CD4-positive, CD25-positive, alpha-beta regulatory T cell (primary cell): Measurements from ENCODE around the gene NOTCH4. TPM values are rescaled to one million over a fixed set of nuclear protein-coding genes. Genes with fewer than 3 reads are reported as not detected.
A peak's percentile ranks its signal among the peaks of the same experiment; 100 is the strongest.
"Not testable (repeated sequence)": the region's sequence is repeated elsewhere in the genome, so short reads cannot be mapped to it uniquely, and the experiment has no call there.

Experiments used
- ATAC-seq, 2 donors: fragments of 150-1000 bp; cut with Tn5 transposase; one replicate each; pipeline ENCODE4 v1.10.0; 2021; ENCODE audit warnings: low read depth in 2 of 2, moderate number of reproducible peaks in 2 of 2, moderate library complexity in 1 of 2
- DNase-seq, 3 donors: peaks; one replicate each; pipeline versions ENCODE4 v3.0.0 to v3.0.0-alpha.2; 2012 to 2022; ENCODE audit warnings: mixed read lengths in 1 of 3
- H3K27ac ChIP-seq: one replicate; pipeline ENCODE4 v1.7.0; 2013; ENCODE audit warnings: mild to moderate bottlenecking, low read length; ENCODE audit not compliant: insufficient read depth, poor library complexity, severe bottlenecking
- H3K27me3 ChIP-seq: one replicate; pipeline ENCODE4 v1.7.0; 2013; ENCODE audit warnings: low read length; ENCODE audit not compliant: control insufficient read depth, insufficient read depth
- H3K36me3 ChIP-seq: one replicate; pipeline ENCODE4 v1.7.0; 2013; ENCODE audit warnings: mild to moderate bottlenecking, low read length, moderate library complexity; ENCODE audit not compliant: control insufficient read depth, insufficient read depth
- H3K4me1 ChIP-seq: 2 replicates; pipeline ENCODE4 v1.7.0; 2013; ENCODE audit warnings: mild to moderate bottlenecking, low read length; ENCODE audit not compliant: insufficient read depth, control insufficient read depth, poor library complexity, severe bottlenecking
- H3K4me3 ChIP-seq: one replicate; pipeline ENCODE4 v1.7.0; 2013; ENCODE audit warnings: low read depth, mild to moderate bottlenecking, low read length, moderate library complexity
- H3K9me3 ChIP-seq, 2 experiments: 1 replicate in 1 of 2; 2 replicates in 1 of 2; pipeline ENCODE4 v1.7.0; 2013; ENCODE audit warnings: low read length in 2 of 2, mild to moderate bottlenecking in 1 of 2, moderate library complexity in 1 of 2; ENCODE audit not compliant: control insufficient read depth in 2 of 2
- H3K27ac Mint-ChIP-seq, 3 donors: one replicate each; pipeline ENCODE4 v1.8.0; 2020 to 2022; ENCODE audit warnings: mild to moderate bottlenecking in 3 of 3, mixed read lengths in 3 of 3, moderate library complexity in 2 of 3
- H3K27me3 Mint-ChIP-seq: one replicate; pipeline ENCODE4 v1.8.0; 2022; ENCODE audit warnings: mild to moderate bottlenecking, mixed read lengths
- H3K36me3 Mint-ChIP-seq: one replicate; pipeline ENCODE4 v1.8.0; 2020; ENCODE audit warnings: mixed read lengths
- H3K4me1 Mint-ChIP-seq, 4 donors: one replicate each; pipeline ENCODE4 v1.8.0; 2020 to 2022; ENCODE audit warnings: mixed read lengths in 4 of 4, mild to moderate bottlenecking in 1 of 4
- H3K4me3 Mint-ChIP-seq, 4 donors: one replicate each; pipeline ENCODE4 v1.8.0; 2020 to 2022; ENCODE audit warnings: mild to moderate bottlenecking in 4 of 4, mixed read lengths in 4 of 4, moderate library complexity in 3 of 4
- H3K9me3 Mint-ChIP-seq, 7 donors: one replicate each; pipeline ENCODE4 v1.8.0; 2020 to 2022; ENCODE audit warnings: mixed read lengths in 7 of 7, mild to moderate bottlenecking in 3 of 7, moderate library complexity in 2 of 7
- polyA plus RNA-seq, 4 donors: library from polyadenylated mRNA; unstranded; fragments of 300-500 nt; fragmentation: Illumina TruSeq; gene quantifications; one replicate each; pipeline ENCODE4 v1.2.3, GENCODE V29; 2021
- total RNA-seq: library from RNA; stranded (reverse); gene quantifications from one replicate; pipeline ENCODE4 v1.2.3, GENCODE V29; 2022

The NOTCH4 gene
- total and polyA plus RNA-seq, 5 donors from 2014 or later: 0.36 to 0.86 (median 0.63) TPM; not detected in 1

DNA sequence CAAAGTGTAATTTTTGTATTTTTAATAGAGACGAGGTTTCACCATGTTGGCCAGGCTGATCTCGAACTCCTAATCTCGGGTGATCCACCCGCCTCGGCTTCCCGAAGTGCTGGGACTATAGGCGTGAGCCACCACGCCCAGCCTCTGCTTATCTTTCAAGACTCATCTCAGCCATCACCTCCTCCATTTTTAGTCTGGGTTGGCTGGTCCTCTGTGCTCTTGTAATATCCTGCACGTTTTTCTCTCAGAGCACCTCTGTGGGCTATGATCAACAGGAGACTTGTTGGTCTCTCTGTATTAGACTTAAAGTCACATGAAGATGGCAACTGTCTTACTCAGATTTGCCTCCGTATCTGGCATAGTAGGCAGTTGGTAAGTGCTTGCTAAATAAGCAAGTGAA, 7.6 kb downstream of the NOTCH4 start:
- no peak overlapping the region for H3K27ac ChIP-seq
- peaks cover 0 to 7% (median 0%) of the 10 kb centered on the region in 4 donors for H3K4me1 Mint-ChIP-seq
- no peaks in the 10 kb centered on the region for H3K4me1 ChIP-seq
- H3K36me3 Mint-ChIP-seq: no peaks in the 10 kb centered on the region
- no peak overlapping the region for H3K27ac Mint-ChIP-seq
- H3K27me3 ChIP-seq: no peaks in the 10 kb centered on the region
- H3K9me3 ChIP-seq: no peaks in the 10 kb centered on the region
- no peaks in the 10 kb centered on the region for H3K9me3 Mint-ChIP-seq
- no peak for ATAC-seq
- H3K4me3 ChIP-seq: no peak overlapping the region
- no peak for DNase-seq
- H3K4me3 Mint-ChIP-seq: no peak overlapping the region
- peaks cover 22% of the 10 kb centered on the region for H3K27me3 Mint-ChIP-seq
- no peaks in the 10 kb centered on the region for H3K36me3 ChIP-seq

DNA sequence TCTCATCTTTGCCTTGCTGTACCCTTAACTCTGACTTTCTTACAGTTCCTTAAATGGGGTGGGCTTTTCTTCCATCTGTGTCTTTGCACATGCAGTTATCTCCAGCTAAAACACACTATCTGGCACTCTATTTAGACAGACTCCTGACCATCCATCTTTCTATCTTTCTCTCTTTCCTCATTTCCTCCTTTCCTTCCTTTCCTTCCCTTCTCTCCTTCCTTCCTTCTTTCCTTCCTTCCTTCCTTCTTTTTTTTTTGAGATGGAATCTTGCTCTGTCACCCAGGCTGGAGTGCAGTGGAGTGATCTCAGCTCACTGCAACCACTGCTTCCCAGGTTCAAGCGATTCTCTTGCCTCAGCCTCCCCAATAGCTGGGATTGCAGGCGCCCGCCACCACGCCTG, 8.2 kb downstream of the NOTCH4 start:
- H3K4me3 Mint-ChIP-seq: no peak overlapping the region
- H3K4me1 Mint-ChIP-seq: peaks cover 0 to 7% (median 0%) of the 10 kb centered on the region in 4 donors
- H3K4me3 ChIP-seq: no peak overlapping the region
- no peak overlapping the region for H3K27ac ChIP-seq
- DNase-seq: no peak
- peak overlapping the region in 1 of 3 donors; percentile 23 for H3K27ac Mint-ChIP-seq
- no peaks in the 10 kb centered on the region for H3K27me3 ChIP-seq
- H3K36me3 ChIP-seq: no peaks in the 10 kb centered on the region
- ATAC-seq: no peak
- H3K4me1 ChIP-seq: no peaks in the 10 kb centered on the region
- H3K36me3 Mint-ChIP-seq: no peaks in the 10 kb centered on the region
- H3K9me3 Mint-ChIP-seq: no peaks in the 10 kb centered on the region
- no peaks in the 10 kb centered on the region for H3K9me3 ChIP-seq
- peaks cover 22% of the 10 kb centered on the region for H3K27me3 Mint-ChIP-seq

DNA sequence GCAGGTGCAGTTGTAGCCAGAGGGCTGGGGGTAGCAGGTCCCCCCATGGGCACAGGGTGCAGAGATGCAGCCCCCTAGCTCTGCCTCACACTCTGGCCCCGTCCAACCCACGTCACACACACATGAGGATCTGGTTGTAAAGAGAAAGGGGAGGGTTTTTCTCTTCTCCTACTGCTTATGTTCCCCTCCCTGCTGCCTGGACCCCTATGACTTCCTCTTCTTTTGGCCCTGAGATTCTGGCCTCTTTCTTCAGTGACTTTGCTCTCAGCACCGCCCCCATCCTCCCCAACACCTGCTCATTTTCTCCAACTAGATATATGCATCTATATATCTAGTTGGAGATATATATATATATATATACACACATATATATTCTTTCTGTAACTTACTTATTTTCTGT, 9.7 kb downstream of the NOTCH4 start:
- H3K36me3 Mint-ChIP-seq: no peaks in the 10 kb centered on the region
- DNase-seq (no peak), ATAC-seq (no peak)
- Histone ChIP-seq H3K4me3 (no peak overlapping the region), H3K9me3 (no peaks in the 10 kb centered on the region), H3K4me1 (no peaks in the 10 kb centered on the region), H3K36me3 (no peaks in the 10 kb centered on the region), H3K27me3 (no peaks in the 10 kb centered on the region), H3K27ac (no peak overlapping the region)
- H3K4me3 Mint-ChIP-seq: no peak overlapping the region
- peaks cover 17% of the 10 kb centered on the region for H3K27me3 Mint-ChIP-seq
- H3K4me1 Mint-ChIP-seq: peaks cover 0 to 3% (median 0%) of the 10 kb centered on the region in 4 donors
- H3K9me3 Mint-ChIP-seq: no peaks in the 10 kb centered on the region
- peak overlapping the region in 1 of 3 donors; percentile 52 for H3K27ac Mint-ChIP-seq

DNA sequence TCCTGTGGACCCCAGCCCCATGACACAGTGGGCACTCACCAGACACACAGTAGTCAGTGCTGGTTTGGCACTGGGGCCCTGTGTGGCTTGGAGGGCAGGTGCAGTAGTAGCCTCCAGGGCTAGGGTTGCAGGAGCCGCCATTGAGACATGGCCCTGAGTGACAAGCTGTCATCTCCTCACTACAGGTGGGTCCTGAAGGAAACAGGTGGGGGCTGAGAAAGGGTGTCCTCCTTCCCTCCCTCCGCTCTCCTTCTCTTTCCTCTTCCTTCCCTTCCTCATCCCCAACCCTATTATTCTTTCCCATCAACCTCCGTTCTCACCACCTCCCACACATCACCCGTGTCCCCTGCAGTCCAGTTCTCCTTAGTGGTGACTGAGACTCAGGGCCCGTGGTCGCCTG, 10.2 kb downstream of the NOTCH4 start:
- Histone ChIP-seq H3K27ac (no peak overlapping the region), H3K4me3 (no peak overlapping the region), H3K9me3 (no peaks in the 10 kb centered on the region), H3K36me3 (no peaks in the 10 kb centered on the region), H3K27me3 (no peaks in the 10 kb centered on the region), H3K4me1 (no peaks in the 10 kb centered on the region)
- Mint-ChIP-seq H3K27me3 (peaks cover 16% of the 10 kb centered on the region), H3K36me3 (no peaks in the 10 kb centered on the region), H3K27ac (peak overlapping the region in 1 of 3 donors; percentile 15), H3K4me1 (peaks cover 0 to 3% (median 0%) of the 10 kb centered on the region in 4 donors), H3K9me3 (no peaks in the 10 kb centered on the region), H3K4me3 (no peak overlapping the region)
- DNase-seq: no peak
- no peak for ATAC-seq

DNA sequence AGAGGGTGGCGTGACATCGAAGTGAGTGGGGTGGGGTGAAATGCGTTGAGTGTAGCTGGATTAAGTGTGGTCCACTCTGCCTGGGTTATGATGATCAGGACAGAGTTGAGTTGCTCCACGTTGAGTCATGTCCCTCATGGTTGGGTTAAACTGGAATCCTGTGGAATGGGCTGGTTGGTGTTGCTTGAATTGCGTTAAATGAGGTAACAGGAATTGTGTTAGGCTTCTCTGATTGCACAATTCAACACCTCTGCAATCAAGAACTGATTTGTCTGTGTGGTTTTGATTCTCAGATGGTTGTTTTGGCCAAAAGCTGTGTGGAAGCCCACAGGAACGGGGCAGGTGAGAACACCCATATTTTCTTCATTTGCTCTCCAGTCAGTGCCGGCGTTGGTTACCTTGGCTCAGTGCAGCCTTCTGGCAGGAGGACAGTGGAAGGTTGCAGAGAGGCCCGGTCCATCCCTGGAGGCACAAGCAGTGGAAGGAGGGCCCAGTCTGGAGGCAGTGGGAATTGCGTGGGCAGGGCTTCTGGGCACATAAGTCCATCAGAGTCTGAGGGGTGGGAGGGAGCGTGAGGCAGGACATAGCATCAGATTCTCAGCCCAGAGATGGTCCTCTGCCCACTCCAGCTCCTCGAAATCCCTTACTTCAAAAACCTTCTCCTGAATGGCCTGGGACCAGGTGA, 11.6 kb downstream of the NOTCH4 start:
- Mint-ChIP-seq H3K4me1 (no peaks in the 10 kb centered on the region), H3K27ac (peak overlapping the region; percentile 7 to 72 (median 70))

DNA sequence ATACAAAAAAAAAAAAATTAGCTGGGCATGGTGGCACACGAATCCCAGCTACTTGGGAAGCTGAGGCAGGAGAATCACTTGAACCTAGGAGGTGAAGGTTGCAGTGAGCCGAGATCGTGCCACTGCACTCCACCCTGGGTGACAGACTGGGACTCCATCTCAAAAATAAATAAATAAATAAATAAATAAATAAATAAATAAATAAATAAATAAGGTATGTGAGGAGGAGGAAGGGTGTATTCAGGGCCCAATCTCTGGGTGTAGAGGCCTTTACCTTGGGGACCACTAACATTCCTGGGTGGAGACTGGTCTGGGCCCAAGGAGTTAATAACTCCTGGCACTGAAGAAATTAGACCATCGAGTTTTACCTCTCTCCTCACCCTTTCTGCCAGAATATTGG, 12.4 kb downstream of the NOTCH4 start:
- H3K4me3 ChIP-seq, H3K36me3 ChIP-seq, H3K36me3 Mint-ChIP-seq, H3K9me3 ChIP-seq, H3K27me3 ChIP-seq, H3K4me1 Mint-ChIP-seq, H3K27ac ChIP-seq, ATAC-seq, DNase-seq, H3K9me3 Mint-ChIP-seq, H3K4me3 Mint-ChIP-seq, H3K4me1 ChIP-seq: not testable (repeated sequence)
- Mint-ChIP-seq H3K27ac (peak overlapping the region in 1 of 3 donors; percentile 7), H3K27me3 (peaks cover 18% of the 10 kb centered on the region)

More for the DNA sequence above, 11.6 kb downstream of the NOTCH4 start:
- ATAC-seq (no peak), DNase-seq (no peak)
- Histone ChIP-seq H3K36me3 (no peaks in the 10 kb centered on the region), H3K27me3 (no peaks in the 10 kb centered on the region), H3K4me3 (no peak overlapping the region), H3K4me1 (no peaks in the 10 kb centered on the region), H3K9me3 (no peaks in the 10 kb centered on the region), H3K27ac (no peak overlapping the region)
- Mint-ChIP-seq H3K9me3 (no peaks in the 10 kb centered on the region), H3K4me3 (no peak overlapping the region), H3K36me3 (no peaks in the 10 kb centered on the region), H3K27me3 (peaks cover 16% of the 10 kb centered on the region)

DNA sequence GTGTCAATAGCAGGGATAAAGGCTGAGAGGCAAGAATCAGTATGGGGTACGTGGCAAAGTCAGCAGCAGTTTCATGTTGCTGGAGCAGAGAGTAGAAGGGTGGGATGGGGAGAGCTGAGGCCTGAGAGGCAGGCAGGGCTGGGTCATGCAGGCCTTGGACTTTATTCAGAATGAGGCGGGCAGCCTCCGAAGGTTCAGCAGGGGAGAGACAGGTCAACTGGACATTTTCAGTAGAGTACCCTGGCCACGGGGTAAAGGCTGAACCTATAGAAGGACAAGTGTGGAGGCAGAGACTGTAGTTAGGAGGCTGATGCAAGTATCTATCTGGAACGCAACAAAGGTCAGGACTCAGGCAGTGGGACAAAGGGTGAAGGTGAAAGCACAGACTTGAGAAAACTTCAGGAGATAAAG, 13.7 kb downstream of the NOTCH4 start:
- ATAC-seq (no peak), DNase-seq (no peak)
- H3K27ac Mint-ChIP-seq: peak overlapping the region in 1 of 3 donors; percentile 71
- no peaks in the 10 kb centered on the region for H3K9me3 ChIP-seq
- peaks cover 11% of the 10 kb centered on the region for H3K27me3 Mint-ChIP-seq
- no peak overlapping the region for H3K4me3 Mint-ChIP-seq
- H3K36me3 ChIP-seq: no peaks in the 10 kb centered on the region
- H3K4me3 ChIP-seq: no peak overlapping the region
- H3K27ac ChIP-seq: no peak overlapping the region
- no peaks in the 10 kb centered on the region for H3K4me1 Mint-ChIP-seq
- no peaks in the 10 kb centered on the region for H3K9me3 Mint-ChIP-seq
- no peaks in the 10 kb centered on the region for H3K36me3 Mint-ChIP-seq
- H3K27me3 ChIP-seq: no peaks in the 10 kb centered on the region
- H3K4me1 ChIP-seq: no peaks in the 10 kb centered on the region

DNA sequence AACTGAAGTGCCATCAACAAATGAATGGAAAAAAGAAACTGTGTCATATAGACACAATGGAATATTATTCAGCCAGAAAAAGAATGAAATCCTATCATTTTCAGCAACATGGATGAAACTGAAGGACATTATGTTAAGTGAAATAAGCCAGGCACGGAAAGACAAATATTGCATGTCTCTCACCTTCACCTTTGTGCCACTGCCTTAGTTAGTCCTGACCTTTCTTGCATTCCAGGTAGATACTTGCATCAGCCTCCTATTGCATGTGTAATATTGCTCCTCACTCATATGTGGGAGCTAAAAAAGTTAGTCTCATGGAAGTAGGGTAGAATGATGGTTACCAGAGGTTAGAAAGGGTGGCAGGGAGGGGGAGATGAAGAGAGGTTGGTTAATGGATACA, 14.9 kb downstream of the NOTCH4 start:
- H3K4me1 ChIP-seq: no peaks in the 10 kb centered on the region
- no peak overlapping the region for H3K27ac ChIP-seq
- DNase-seq (no peak), ATAC-seq (no peak)
- no peaks in the 10 kb centered on the region for H3K36me3 Mint-ChIP-seq
- H3K4me3 Mint-ChIP-seq: no peak overlapping the region
- H3K27me3 ChIP-seq: no peaks in the 10 kb centered on the region
- H3K9me3 Mint-ChIP-seq: no peaks in the 10 kb centered on the region
- H3K9me3 ChIP-seq: no peaks in the 10 kb centered on the region
- no peak overlapping the region for H3K4me3 ChIP-seq
- peaks cover 17% of the 10 kb centered on the region for H3K27me3 Mint-ChIP-seq
- H3K4me1 Mint-ChIP-seq: no peaks in the 10 kb centered on the region
- no peaks in the 10 kb centered on the region for H3K36me3 ChIP-seq
- peak overlapping the region in 2 of 3 donors; percentile 3 to 91 for H3K27ac Mint-ChIP-seq
